HG03175 (cell line): Measurements from ENCODE around the gene FICD.
"Not testable (repeated sequence)": the region's sequence is repeated elsewhere in the genome, so short reads cannot be mapped to it uniquely, and the experiment has no call there.

Experiments
- ATAC-seq: cut with Tn5 transposase; IDR thresholded peaks from one replicate; pipeline ENCODE4 v1.9.1; 2021; ENCODE audit warnings: mild to moderate bottlenecking, moderate library complexity; ENCODE audit not compliant: unreplicated experiment

Gene FICD

DNA sequence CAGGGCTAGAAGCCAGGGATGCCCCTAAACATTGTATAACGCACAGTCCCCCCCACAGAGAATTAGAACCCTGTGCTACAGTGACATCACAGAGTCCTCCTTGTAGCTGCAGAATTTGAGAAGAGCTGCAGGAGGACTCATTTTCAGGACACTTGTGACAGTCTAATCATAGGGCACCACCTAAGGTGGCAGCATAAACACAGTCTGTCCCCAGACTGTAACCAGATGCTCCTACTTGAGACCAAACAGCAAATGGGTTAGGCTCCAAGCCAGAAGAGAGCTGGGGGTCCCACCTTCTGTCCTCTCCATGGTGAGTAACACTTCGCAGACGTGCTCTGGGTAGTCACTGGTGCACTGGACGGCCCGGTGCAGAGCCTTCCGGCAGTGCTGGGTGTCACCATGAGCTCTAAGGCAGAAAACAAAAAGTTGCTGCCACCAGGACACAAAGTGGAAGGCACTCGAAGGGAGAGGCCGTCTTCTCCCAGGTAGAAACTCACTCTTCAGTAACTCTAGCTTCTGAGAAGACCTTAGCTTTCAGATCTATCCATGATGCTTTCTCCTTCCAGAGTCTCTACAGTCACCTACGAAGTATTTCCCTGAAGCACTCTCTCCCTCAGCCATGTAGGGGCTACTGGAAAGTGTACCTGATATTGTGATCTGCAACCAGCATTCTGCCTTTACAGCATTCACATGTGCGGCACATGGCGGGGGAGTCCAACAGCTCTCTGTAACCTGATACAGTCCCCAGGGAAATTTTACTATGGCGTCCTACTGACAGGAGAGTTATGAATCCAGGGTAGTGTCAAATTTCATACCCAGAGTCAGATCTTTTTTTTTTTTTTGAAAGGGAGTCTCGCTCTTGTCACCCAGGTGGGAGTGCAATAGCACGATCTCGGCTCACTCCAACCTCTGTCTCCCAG lies 17.1 kb downstream of the FICD start:
- ATAC-seq: no peak

DNA sequence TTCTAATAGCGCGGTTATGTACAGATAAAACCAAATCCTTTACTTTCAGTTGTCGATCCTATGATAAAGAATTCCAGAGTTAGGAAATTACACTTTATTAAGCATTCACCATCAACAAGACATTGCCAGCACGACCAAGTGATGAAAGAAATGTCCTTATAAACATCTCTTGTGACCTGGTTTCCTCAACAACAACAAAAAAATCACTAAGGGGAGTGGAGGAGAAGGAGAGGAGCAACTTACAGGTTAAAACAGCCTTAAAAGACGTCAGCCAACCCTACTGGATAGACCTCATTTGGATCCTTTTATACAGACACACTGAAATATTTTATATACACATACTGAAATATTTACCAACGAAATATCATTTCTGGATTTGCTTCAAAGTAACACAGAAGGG lies 23.1 kb downstream of the FICD start:
- no peak for ATAC-seq

DNA sequence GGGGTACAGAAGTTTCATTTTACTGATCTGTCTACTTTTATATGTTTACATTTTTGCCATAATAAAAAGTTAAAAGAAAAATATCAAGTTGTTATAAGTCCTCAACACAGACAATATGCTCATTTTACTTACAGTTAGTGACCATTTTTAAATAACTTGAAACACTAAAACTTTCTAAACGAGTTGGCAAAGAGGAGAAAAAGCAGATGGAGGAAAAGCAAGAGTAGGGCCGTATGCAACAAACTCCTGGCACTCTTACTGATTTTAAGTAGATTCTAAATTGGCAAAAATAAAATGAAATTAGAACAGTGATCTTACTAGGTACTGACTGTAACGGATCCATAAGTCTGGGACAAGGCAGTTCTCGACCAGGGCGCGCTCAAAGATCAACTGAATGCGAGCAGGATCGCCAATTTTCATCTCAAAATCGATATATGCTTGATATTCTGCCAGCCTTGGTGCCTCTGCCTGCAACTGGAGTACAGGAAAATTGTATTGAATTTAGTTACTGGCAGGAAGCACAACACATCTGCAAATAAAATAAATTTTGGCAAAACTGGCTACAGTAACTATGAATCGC lies 23.6 kb downstream of the FICD start:
- ATAC-seq: no peak

DNA sequence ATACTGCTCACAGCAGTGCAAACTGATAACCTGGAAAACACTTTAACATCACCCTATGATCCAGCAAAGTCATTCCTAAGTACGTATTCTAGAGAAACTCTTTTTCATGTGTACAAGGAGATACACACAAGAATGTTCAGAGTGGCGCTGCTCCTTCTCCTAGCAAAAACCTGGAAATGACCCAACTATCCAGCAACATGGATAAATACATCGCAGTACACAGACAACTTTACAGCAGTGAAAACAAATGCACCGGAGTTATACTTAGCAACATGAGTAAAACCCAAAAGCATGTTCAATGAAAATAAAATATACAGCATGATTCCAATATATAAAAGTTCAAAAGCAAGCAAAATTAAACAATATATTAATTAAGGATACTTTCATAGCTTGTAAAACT lies 27.2 kb downstream of the FICD start:
- no peak for ATAC-seq

DNA sequence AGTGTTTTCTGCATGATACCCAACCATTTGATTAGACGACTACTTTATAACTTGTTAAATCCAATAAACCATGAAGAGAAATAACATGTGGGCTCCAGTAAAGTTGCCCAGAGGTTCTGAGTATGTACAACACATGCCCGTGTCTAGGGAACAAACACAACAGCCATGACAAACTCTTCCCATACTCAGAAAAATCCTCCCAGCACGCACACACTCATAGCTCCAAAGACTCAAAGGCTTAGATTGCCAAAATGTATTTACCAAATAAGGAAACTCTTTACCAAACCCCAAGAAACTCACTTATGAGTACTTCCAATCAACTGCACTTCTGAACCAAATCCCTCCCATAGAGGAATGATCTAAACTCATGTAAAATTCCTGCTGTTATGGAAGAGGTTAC lies 28.6 kb downstream of the FICD start:
- no peak for ATAC-seq

DNA sequence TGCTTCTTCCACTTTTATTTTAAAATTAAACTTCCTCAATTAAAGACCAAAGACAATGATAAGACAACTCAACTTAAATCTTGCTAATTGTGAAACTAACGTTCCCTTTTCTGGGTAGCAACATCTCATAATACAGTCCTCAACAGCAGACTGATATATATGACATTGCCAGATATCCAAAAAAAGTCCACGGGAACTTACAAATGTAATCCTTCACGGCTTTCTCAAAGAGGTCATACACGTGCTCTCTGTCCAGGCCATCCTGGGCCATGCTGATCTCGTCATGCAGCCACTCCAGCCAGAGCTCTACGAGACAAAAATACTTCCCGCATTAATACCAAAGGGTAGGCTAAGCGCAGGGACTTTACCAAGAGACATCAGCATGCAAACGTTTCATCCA lies 32.6 kb downstream of the FICD start:
- ATAC-seq: no peak

DNA sequence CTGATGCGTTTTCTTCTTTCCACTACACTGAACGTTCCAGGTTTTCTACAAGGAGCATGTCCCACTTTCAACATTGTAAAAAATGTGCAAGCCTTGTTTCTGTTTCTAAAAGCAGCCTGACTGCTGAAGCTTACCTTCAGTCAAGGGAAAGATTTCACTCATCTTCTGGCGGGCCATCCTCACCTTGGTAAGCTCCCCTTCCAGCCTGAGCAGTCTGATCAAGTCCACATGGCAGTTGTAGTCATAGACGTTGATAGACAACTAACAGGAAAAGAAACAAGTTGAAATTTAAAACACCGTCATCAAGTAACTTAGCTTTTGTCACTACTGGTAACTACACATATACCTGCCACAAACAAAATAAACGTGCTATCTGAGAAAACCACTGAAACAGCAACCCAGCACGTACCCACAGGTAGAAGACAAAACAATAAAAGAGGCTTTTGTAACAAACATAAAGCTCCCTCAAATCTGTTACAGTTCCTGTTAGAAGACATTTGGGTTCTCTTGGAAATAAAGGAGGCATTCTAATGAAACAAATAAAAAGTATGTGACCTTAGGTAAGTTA lies 34.0 kb downstream of the FICD start:
- ATAC-seq: no peak

DNA sequence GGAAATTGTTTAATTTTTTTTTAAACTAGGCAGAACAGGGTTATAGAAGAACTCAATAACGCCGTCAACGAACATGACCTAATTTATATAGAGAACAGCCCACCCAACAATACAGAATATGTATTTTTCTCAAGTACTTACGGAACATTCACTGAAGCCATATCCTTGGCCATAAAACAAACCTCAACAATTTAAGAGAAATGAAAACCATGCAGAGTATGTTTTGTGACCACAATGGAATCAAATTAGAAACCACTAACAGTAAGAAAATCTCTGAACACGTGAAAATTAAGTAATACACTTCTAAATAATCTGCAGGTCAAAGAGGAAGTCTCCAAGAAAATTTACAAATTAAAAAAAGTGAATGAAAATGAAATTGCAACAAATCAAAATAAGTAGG lies 36.5 kb downstream of the FICD start:
- no peak for ATAC-seq

DNA sequence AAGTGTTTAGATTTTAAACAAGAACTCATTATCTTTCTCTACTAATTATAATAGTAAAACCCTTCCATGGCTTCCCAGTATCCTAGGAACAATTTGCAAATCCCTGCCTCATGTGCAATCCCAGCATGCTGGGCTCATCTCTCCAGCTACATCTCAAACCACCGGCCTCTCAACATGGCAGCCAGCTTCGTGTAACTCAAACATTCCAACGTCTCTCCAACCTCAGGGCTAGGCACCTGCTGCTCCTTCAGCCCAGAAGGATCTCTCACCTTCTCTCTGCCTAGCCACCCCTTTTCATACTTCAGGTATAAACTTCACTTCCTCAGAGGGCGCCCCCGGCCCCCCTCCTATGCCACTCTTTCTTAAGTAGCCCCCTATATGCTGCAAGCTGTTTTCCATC lies 38.7 kb downstream of the FICD start:
- ATAC-seq: no peak

DNA sequence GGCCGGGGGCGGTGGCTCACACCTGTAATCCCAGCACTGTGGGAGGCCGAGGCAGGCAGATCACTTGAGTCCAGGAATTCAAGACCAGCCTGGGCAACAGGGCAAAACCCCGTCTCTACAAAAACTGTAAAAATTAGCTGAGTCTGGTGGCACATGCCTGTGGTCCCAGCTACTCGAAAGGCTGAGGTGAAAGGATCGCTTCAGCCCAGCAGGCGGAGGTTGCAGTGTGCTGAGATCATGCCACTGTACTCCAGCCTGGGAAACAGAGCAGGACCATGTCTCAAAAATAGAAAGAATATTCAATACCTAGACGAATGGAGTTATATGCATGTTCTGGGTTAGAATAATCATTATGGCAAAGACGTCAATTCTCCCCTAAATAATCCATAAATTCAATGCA lies 40.3 kb downstream of the FICD start:
- ATAC-seq: not testable (repeated sequence)

DNA sequence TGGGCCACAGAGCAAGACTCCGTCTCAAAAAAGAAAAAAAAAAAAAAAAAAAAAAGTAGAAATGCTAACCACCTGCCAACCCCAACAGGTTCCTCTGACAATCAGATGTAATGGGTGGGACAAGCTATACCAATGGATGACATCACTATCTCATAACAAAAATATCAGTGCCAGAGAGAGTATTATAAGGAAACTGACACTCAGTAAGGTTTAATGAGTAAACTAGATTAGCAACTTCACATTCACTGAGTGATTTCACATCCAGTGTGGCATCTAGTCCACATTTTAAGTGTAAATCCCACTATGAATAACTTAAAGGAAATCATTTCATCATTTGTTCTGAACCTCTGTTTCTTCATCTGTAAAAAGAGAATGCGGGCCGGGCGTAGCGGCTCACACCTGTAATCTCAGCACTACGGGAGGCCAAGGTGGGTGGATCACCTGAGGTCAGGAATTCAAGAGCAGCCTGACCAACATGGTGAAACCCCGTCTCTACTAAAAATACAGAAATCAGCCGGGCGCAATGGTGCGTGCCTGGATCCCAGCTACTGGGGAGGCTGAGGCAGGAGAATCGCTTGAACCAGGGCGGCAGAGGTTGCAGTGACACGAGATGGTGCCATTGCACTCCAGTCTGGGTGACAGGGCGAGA lies 44.1 kb downstream of the FICD start:
- ATAC-seq: no peak

DNA sequence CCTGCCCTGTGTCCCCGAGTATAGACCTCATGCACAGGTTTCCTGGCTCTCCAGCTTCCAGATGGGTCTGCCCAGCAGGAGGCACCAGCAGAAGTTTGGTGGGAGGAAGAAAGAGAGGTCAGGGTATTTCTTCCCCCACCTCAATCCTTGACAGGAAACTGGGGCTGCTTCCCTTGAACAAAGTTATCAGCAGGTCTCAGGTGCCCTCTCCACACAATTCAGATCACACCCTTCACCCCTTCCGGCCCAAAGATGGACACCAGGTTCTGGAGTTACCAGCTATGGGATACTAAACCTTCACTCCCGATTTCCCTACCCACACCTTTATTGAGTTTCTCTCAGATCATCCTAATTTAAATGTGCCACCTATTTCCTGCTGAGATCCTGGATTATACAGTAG lies 44.7 kb downstream of the FICD start:
- no peak for ATAC-seq

DNA sequence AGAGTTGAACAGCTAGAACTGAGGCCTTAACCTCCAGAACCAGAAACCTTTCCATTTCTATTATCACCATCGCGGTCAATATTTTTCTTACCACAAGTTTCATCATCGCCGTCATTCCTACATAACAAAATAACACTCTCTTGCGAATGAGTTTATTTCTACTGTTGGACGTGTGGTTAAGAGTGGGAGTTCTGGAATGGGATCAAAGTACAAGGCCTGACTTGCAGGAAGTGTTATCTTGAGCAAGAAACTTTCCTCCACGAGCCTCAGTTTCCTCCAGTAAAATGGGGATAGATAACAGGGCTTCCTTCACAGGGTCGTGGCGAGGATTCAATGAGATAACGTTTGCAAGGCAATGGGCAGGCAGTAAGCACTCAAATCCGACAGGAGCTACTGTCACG lies 45.2 kb downstream of the FICD start:
- ATAC-seq: no peak

DNA sequence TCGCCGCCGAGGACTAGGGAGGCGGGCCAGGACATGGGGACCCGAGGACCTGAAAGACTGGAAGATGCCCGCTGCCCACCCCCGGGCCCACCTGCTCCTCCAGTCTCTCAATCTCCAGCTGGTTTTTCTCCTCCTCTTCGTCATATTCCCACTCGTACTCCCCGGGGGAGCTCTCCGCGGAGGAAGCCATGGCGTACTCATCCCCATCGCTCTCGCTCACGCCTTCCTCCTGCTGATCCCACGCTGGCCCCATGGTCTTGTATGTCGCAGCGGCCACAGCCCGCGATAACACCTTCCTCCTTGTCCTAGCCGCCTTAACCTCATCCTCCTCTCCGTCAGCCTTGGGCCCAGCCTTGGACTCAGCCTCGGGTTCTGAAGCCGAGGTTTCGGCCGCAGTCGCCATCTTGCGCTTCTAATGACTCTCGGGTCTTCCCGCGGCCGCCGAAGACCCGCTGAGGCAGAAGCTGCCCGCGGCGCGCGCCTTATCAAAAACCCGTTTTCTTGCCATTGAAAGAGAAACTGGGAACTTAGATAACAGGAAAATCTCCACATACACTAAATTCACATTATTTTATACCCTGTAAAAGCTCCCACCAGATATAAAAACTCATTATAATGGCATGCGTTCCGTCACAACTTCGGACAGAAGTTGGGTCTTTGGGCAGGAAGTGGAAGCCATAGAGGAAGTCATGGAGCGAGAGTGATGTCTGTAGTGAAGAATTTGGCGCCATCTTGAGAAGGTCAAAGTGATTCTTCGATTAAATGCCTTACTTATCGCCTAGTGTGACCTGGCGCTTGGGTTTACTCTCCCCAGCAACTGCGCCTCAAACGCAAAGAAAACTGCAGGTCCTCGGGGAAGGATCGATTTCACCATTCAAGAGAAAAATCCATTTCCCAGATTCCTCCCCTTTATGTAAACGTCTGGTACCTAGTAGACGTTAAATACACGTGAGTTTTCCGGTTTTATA lies 46.0 kb downstream of the FICD start, which contains the start of gene SART3:
Gene SART3 (minus strand): TSS at position 422 of the 968 bp plus-strand sequence. CDS start 19 bp downstream, at position 403.
- peak; percentile 46 for ATAC-seq

DNA sequence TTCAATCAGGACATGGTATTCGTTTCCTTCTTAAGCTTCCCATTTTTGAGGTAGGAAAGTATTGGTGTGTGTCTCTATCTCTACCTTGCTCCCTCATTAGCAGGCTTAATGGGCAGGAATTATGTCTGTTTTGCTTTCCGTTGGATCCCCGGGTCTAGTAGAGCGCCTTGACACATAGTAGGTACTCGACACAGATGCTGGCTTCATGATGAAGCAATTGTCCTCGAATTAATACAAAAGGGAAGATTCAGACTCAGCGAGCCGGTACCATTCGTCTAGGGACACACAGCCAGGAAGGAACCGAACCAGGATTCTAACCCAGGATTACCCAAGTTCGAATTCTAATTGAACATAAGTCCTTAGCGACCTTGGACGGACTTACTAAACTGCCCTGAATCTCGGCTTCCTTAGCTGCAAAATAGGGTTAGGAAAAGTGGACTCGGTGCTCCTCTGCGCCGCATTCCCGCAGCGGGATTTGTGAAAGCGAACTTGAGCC lies 46.8 kb downstream of the FICD start:
- ATAC-seq: peak; percentile 6

DNA sequence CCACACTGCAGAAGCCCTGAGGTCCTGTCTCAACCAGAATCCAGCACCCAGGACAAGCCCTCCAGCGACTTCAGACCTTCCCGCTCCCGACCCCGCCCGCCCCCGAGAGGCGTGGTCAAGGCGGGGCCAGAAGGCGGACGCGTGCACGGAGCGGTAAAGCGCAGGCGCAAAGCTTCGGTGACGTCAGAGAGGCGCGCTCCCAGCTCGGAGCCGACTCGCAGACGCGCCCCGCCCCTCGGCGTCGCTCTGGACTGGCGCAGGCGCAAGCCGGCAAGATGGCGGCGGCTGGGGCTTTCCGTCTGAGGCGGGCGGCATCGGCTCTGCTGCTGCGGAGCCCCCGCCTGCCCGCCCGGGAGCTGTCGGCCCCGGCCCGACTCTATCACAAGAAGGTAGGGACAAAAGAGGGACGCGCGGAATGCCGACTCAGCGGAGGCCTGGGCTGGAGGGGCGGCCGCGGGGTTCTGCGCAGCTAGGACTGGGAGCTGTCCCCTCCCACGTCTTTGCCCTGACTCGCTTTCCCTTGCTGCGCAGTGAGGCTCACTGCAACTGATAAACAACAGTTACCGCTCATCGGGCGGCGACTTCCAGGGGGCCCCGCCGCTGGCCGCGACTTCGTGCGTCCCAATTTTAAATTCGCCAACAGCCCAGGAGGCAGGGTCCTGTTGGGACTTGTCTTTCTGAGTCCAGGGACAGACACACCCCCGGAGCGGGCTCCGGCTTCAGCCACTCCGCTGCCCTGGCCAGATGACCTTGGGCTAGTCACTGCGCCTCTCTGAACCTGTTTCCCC lies 47.5 kb downstream of the FICD start, which contains the start of gene ISCU:
Gene ISCU (plus strand): TSS at position 249 of the 788 bp plus-strand sequence. CDS start 27 bp downstream, at position 276.
- peak; percentile 49 for ATAC-seq

DNA sequence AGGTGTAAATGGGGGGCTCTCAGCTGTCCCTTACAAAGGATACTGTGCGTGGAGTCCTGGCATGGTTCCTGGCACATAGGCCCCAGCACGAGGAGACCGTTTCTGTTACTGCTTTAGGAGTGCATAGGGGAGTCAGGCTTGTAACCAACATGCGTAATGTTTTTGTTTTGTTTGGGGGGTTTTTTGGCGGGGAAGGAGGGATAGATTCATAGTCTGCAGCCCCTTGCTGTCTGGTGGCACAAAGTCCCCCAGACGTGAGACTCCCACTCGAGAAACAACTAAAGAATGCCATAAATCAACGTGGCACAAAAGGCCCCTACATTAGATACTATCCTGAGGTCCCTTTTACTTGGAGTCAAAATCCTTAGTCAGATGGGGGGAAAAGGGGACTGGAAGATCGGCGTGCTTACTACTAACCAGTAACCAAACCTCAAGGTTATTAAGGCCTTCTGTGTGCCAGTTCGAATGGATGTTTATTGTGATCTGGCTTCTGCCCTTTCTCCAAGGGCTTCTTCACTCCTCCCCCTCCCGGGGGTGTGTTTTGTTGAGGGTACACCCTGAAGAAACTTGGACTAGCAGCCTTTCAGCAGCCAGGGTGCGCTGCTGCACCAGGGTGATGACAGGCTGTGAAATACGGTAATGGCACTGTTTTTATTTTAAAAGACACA lies 48.2 kb downstream of the FICD start:
- peak; percentile 43 for ATAC-seq

DNA sequence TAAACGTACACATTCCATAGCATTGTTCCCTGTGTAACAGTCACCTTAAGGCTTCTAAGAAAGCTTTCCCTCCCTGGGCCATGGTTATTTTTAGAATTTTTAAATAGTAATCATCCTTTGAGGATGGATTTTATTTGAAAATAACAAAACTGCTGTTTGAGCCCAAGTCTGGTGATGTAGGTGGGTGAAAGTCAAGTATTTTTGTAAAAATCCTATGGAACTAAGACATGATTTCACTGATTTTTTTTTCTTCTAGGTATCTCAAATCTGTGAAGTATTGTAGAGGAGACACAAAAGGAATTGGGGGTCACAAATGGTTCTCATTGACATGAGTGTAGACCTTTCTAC lies 48.7 kb downstream of the FICD start:
- no peak for ATAC-seq

DNA sequence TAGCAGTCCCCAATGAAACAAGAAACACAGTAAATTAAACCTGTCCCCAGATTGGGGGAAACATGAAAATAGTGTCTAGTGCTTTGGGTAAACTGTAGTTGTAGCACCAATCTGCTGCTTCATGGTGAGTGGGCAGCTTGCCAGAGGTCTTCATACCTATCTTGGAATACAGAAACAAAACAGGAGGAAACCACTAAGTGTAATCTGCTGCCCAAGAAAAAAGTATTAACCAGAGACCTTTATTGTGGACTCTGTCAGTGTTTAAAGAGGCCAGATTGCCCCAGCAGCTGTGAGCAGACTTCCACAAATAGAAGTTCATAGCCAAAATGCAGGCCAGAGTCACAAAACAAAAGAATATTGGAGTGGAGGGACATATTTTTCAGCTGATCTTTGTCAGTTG lies 49.6 kb downstream of the FICD start:
- ATAC-seq: no peak
